ENCODE results near the gene SPSB2. TPM values are rescaled to one million over a fixed set of nuclear protein-coding genes. Genes with fewer than 3 reads are reported as not detected.
A peak's percentile ranks its signal among the peaks of the same experiment; 100 is the strongest.
"Not testable (repeated sequence)": the region's sequence is repeated elsewhere in the genome, so short reads cannot be mapped to it uniquely, and the experiment has no call there.

Gene SPSB2
- total and polyA plus RNA-seq, 9 of the 15 experiments (the other 6 are each of a cell fraction or from before 2014, with no cell fraction given) = 0.10 to 10.6 (median 1.9) TPM

GRCh38 chr12:6894321-6894720 lies 21.2 kb upstream of the SPSB2 start:
- H3K4me1 ChIP-seq (replicated peaks in 1 of 2; ENCODE audit: control insufficient read depth in 2 of 2, insufficient read depth in 2 of 2, low read length in 2 of 2) = peaks cover 13 to 14% of the 10 kb centered on the region in 2 experiments
- ChIA-PET CTCF (ENCODE audit: low intra/inter-chr PET ratio) (no interaction called here), POLR2A (no interaction called here)
- 0 out of 3 replicates have a peak, but pooled peaks cover 2% of the 10 kb centered on the region for H3K79me2 ChIP-seq (ENCODE audit: control insufficient read depth, insufficient read depth, low read length)
- TF ChIP-seq ZBTB43 (CRISPR knock-in tag; IDR thresholded peaks at IDR 0.05) (no peak), SMAD4 (CRISPR knock-in tag; conservative IDR thresholded peaks at IDR 0.05) (no peak), ELF1 (tag; IDR thresholded peaks at IDR 0.05) (no peak), XRCC4 (IDR thresholded peaks at IDR 0.05; ENCODE audit: extremely low read depth, insufficient read depth, insufficient read length) (no peak), ESRRA (IDR thresholded peaks at IDR 0.05; ENCODE audit: borderline replicate concordance, low read depth) (no peak), HMGN3 (IDR thresholded peaks at IDR 0.05; ENCODE audit: borderline replicate concordance, extremely low read depth, insufficient read length, low read depth, low read length) (no peak), TBL1XR1 (IDR thresholded peaks at IDR 0.05; ENCODE audit: low read length in 2 of 2) (no peak), MED1 (CRISPR knock-in tag; IDR thresholded peaks at IDR 0.05; ENCODE audit: borderline replicate concordance) (no peak), ZNF518B (CRISPR knock-in tag; IDR thresholded peaks at IDR 0.05) (no peak)
- no peaks in the 10 kb centered on the region for H3K36me3 ChIP-seq (ENCODE audit: control insufficient read depth, insufficient read depth, low read length)
- intact Hi-C loops (cut with micrococcal nuclease) = no loop called here
- no peak overlapping the region for H3K4me3 ChIP-seq
- WGBS (ENCODE audit: insufficient coverage, low coverage, missing lambda C conversion rate) = 49% methylated on average over 2 of the region's 3 CpGs
- no peak overlapping the region for H3K9ac ChIP-seq (ENCODE audit: insufficient read depth in 1 of 2, low read depth in 2 of 2, low read length in 2 of 2)
- FAIRE-seq (no peak), ATAC-seq (no peak), DNase-seq (ENCODE audit: extremely low read depth in 1 of 4, low spot score in 3 of 4) (no peak)
- no peaks in the 10 kb centered on the region for H3K9me1 ChIP-seq (ENCODE audit: control insufficient read depth, insufficient read depth, low read length)
- no peak overlapping the region for H3K4me2 ChIP-seq (ENCODE audit: insufficient read depth, low read length)
- H3K27ac ChIP-seq (ENCODE audit: extremely low read depth, low read depth, low read length) = no peak overlapping the region
- H4K20me1 ChIP-seq (replicated peaks; ENCODE audit: control insufficient read depth, insufficient read depth, low read length) = no peaks in the 10 kb centered on the region
- in situ Hi-C loops (cut with MboI) = no loop called here
- H3K27me3 ChIP-seq (ENCODE audit: control insufficient read depth in 2 of 2, insufficient read depth in 2 of 2, low read length in 2 of 2) = no peaks in the 10 kb centered on the region
- peak overlapping the region; percentile 55; the same call in 1 of the 2 replicates for H2AFZ ChIP-seq (ENCODE audit: low read depth, low read length)
- no peaks in the 10 kb centered on the region for H3K9me3 ChIP-seq (replicated peaks; ENCODE audit: control insufficient read depth, insufficient read depth, low read depth, low read length)
- no TSS peak for BruUV-seq (replicated peaks)

GRCh38 chr12:6892683-6893082 lies 19.6 kb upstream of the SPSB2 start:
- in situ Hi-C loops (cut with MboI); POLR2A ChIA-PET: not testable (repeated sequence)

More at GRCh38 chr12:6892683-6893082, 19.6 kb upstream of the SPSB2 start:
- WGBS (ENCODE audit: insufficient coverage, low coverage, missing lambda C conversion rate) = 76% methylated on average over 3 of the region's 3 CpGs
- H3K27ac ChIP-seq (ENCODE audit: extremely low read depth, low read depth, low read length); H3K36me3 ChIP-seq (ENCODE audit: control insufficient read depth, insufficient read depth, low read length); ATAC-seq; H3K4me2 ChIP-seq (ENCODE audit: insufficient read depth, low read length); intact Hi-C loops (cut with micrococcal nuclease); H4K20me1 ChIP-seq (replicated peaks; ENCODE audit: control insufficient read depth, insufficient read depth, low read length); H3K4me3 ChIP-seq; CTCF ChIA-PET (ENCODE audit: low intra/inter-chr PET ratio); H3K79me2 ChIP-seq (ENCODE audit: control insufficient read depth, insufficient read depth, low read length); H3K9me1 ChIP-seq (ENCODE audit: control insufficient read depth, insufficient read depth, low read length); H3K9me3 ChIP-seq (replicated peaks; ENCODE audit: control insufficient read depth, insufficient read depth, low read depth, low read length); DNase-seq (ENCODE audit: extremely low read depth in 1 of 4, low spot score in 3 of 4); H3K27me3 ChIP-seq (ENCODE audit: control insufficient read depth in 2 of 2, insufficient read depth in 2 of 2, low read length in 2 of 2); FAIRE-seq; H2AFZ ChIP-seq (ENCODE audit: low read depth, low read length); H3K9ac ChIP-seq (ENCODE audit: insufficient read depth in 1 of 2, low read depth in 2 of 2, low read length in 2 of 2); BruUV-seq (replicated peaks): not testable (repeated sequence)
- H3K4me1 ChIP-seq (replicated peaks in 1 of 2; ENCODE audit: control insufficient read depth in 2 of 2, insufficient read depth in 2 of 2, low read length in 2 of 2) = peaks cover 12 to 15% of the 10 kb centered on the region in 2 experiments; a peak in 4 of 5 replicates

Measured in K562 (cell line).